Activated T-cell treated with anti-CD3 and anti-CD28 coated beads, Interleukin-2, amount 50 U/mL, for 72 hours (primary cell): ENCODE measurements around the gene RPL37. TPM values are rescaled to one million over a fixed set of nuclear protein-coding genes. Genes with fewer than 3 reads are reported as not detected.
"Not testable (repeated sequence)": the region's sequence is repeated elsewhere in the genome, so short reads cannot be mapped to it uniquely, and the experiment has no call there.

Experiments used
- ATAC-seq, 2 donors: fragments of 150-1000 bp; cut with Tn5 transposase; replicated peaks in 1 of 2; 2 replicates each; pipeline ENCODE4 v1.10.0; 2021; ENCODE audit warnings: moderate library complexity in 2 of 2, mild to moderate bottlenecking in 1 of 2
- DNase-seq, 2 donors: peaks; one replicate each; pipeline ENCODE4 v3.0.0; 2021 to 2022; ENCODE audit warnings: mixed read lengths in 1 of 2
- H3K27ac Mint-ChIP-seq: one replicate; pipeline ENCODE4 v1.8.0; 2022; ENCODE audit warnings: mild to moderate bottlenecking, moderate library complexity, mixed read lengths
- H3K27me3 Mint-ChIP-seq: one replicate; pipeline ENCODE4 v1.8.0; 2022; ENCODE audit warnings: low read depth, mixed read lengths
- H3K36me3 Mint-ChIP-seq, 2 donors: one replicate each; pipeline ENCODE4 v1.8.0; 2022; ENCODE audit warnings: mixed read lengths in 2 of 2, mild to moderate bottlenecking in 1 of 2; ENCODE audit not compliant: insufficient read depth in 2 of 2
- H3K4me1 Mint-ChIP-seq: one replicate; pipeline ENCODE4 v1.8.0; 2022; ENCODE audit warnings: low read depth, mixed read lengths
- H3K4me3 Mint-ChIP-seq, 2 donors: one replicate each; pipeline ENCODE4 v1.8.0; 2022; ENCODE audit warnings: mild to moderate bottlenecking in 2 of 2, mixed read lengths in 2 of 2, moderate library complexity in 2 of 2
- H3K9me3 Mint-ChIP-seq, 2 donors: one replicate each; pipeline ENCODE4 v1.8.0; 2022; ENCODE audit warnings: mixed read lengths in 2 of 2
- total RNA-seq, 2 donors: library from RNA; stranded (reverse); gene quantifications; one replicate each; pipeline ENCODE4 v1.2.3, GENCODE V29; 2022

The RPL37 gene
- total RNA-seq, 2 donors from 2014 or later, result 2,016 to 2,043 TPM

- H3K4me3 Mint-ChIP-seq, result peak overlapping the region; percentile 87 to 91
- no peaks in the 10 kb centered on the region for H3K9me3 Mint-ChIP-seq
- peak overlapping the region; percentile 79 for H3K27ac Mint-ChIP-seq
- H3K36me3 Mint-ChIP-seq, result peaks cover 3 to 13% of the 10 kb centered on the region in 2 donors
- ATAC-seq (no peak), DNase-seq (no peak)
- peaks cover 11% of the 10 kb centered on the region for H3K27me3 Mint-ChIP-seq
- peaks cover 43% of the 10 kb centered on the region for H3K4me1 Mint-ChIP-seq
These were observed 36.2 kb downstream of the RPL37 start for GRCh38 chr5:40798801-40799210.

- DNase-seq (peak; percentile 91 to 94), ATAC-seq (peak; percentile 94 to 95)
- Mint-ChIP-seq H3K9me3 (no peaks in the 10 kb centered on the region), H3K36me3 (peaks cover 3 to 13% of the 10 kb centered on the region in 2 donors), H3K27me3 (peaks cover 11% of the 10 kb centered on the region), H3K4me3 (peak within 1 kb of the TSS; percentile 87 to 91), H3K4me1 (peaks cover 49% of the 10 kb centered on the region), H3K27ac (peak within 1 kb of the TSS; percentile 92)
These were observed 36.8 kb downstream of the RPL37 start, which contains the start of gene PRKAA1 for GRCh38 chr5:40798012-40798800. Gene PRKAA1, minus strand, starts transcription at chr5:40798374. Its CDS starts 185 bp downstream, at chr5:40798189.

DNA sequence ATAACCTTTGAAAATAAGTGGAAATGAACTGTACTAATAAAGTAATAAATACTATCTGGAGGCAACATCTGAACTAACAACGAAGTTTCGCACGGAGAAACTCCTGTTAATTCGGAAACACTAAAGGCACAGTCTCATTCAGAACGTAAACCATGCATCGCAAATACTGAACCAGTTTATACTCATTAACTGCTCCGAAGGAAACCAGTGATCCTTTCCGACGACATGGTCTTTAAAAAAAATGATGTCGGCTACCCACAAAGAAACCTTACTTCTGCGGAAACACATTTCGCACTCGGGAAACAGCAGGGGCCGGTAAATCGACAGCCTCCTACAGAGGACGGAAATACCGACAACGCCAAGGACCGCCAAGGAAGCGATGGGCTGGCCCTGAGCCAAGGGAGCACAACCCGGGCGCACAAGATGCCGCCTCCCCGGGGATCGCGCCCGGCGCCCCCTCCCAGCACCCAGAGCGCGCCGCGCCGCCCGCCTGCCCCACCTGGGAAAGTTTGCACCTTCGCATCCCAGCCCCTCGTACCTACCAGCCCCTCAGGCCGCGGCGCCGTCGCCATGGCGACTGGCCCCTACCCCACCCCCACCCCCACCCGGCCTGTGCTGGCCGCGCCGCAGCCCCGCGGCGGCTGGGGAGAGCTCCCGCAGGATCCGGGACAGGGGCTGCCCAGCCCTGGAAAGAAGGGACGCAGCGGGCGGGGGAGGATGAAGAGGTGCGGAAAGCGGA, 37.6 kb downstream of the RPL37 start:
- H3K36me3 Mint-ChIP-seq, result peaks cover 3 to 13% of the 10 kb centered on the region in 2 donors
- peaks cover 11% of the 10 kb centered on the region for H3K27me3 Mint-ChIP-seq
- H3K4me3 Mint-ChIP-seq, result peak overlapping the region; percentile 85 to 91

DNA sequence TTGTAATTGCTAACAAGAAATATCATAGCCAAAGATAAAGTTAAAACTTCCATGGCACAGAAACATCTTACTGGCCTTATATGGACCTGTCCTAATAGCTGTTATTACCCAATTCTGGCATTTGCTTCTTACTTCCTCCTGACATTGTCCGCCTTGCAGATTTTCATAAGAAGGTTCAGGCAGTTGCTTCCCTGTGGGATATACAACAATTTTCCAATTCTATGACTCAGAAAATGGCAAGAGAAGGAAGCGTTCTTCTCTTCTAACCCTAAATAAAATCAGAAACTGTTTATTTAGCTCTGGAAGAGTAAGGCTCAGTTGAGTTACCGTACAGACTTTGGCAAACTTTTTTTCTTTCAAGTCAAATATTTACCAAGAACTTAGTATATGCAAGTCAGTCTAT, 38.5 kb downstream of the RPL37 start:
- no peaks in the 10 kb centered on the region for H3K9me3 Mint-ChIP-seq
- DNase-seq (no peak), ATAC-seq (no peak)
- H3K27me3 Mint-ChIP-seq, result peaks cover 11% of the 10 kb centered on the region
- H3K4me1 Mint-ChIP-seq, result peaks cover 58% of the 10 kb centered on the region
- peak overlapping the region; percentile 85 to 91 for H3K4me3 Mint-ChIP-seq
- H3K36me3 Mint-ChIP-seq, result peaks cover 3 to 13% of the 10 kb centered on the region in 2 donors
- H3K27ac Mint-ChIP-seq, result peak overlapping the region; percentile 87

More for the DNA sequence above, 37.6 kb downstream of the RPL37 start:
- peaks cover 54% of the 10 kb centered on the region for H3K4me1 Mint-ChIP-seq
- peak; percentile 51 to 62 for ATAC-seq
- peak; percentile 78 to 81 for DNase-seq
- H3K27ac Mint-ChIP-seq, result peak overlapping the region; percentile 87
- H3K9me3 Mint-ChIP-seq, result no peaks in the 10 kb centered on the region

DNA sequence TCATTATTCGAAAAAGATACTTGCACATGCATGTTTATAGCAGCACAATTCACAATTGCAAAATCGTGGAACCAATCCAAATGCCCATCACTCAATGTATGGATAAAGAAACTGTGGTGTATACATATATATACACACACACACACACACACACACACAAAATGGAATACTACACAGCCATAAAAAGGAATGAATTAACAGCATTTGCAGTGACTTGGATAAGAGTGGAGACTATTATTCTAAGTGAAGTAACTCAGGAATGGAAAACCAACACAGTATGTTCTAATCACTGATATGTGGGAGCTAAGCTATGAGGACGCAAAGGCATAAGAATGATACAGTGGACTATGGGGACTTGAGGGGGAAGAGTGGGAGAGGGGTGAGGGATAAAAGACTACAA, 40.1 kb downstream of the RPL37 start:
- Mint-ChIP-seq H3K36me3 (peaks cover 3 to 13% of the 10 kb centered on the region in 2 donors), H3K4me3 (peak overlapping the region in 1 of 2 donors; percentile 7), H3K4me1 (peaks cover 74% of the 10 kb centered on the region), H3K27me3 (peaks cover 11% of the 10 kb centered on the region)
- not testable (repeated sequence) for H3K27ac Mint-ChIP-seq, H3K9me3 Mint-ChIP-seq, ATAC-seq, DNase-seq

DNA sequence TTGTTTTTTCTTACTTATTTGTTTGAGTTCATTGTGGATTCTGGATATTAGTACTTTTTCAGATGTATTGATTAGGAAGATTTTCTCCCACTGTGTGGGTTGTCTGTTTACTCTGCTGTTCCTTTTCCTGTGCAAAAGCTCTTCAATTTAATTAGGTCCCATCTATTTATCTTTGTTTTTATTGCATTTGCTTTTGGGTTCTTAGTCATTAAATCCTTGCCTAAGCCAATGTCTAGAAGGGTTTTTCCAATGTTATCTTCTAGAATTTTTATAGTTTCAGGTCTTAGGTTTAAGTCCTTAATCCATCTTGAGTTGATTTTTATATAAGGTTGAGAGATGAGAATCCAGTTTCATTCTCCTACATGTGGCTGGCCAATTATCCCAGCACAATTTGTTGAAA, 40.7 kb downstream of the RPL37 start:
- ATAC-seq, DNase-seq, H3K27ac Mint-ChIP-seq, H3K9me3 Mint-ChIP-seq: not testable (repeated sequence)
- Mint-ChIP-seq H3K4me3 (peak overlapping the region in 1 of 2 donors; percentile 7), H3K27me3 (peaks cover 10% of the 10 kb centered on the region), H3K36me3 (peaks cover 3 to 13% of the 10 kb centered on the region in 2 donors), H3K4me1 (peaks cover 78% of the 10 kb centered on the region)

- not testable (repeated sequence) for H3K27me3 Mint-ChIP-seq, H3K4me3 Mint-ChIP-seq, H3K9me3 Mint-ChIP-seq, DNase-seq, H3K27ac Mint-ChIP-seq, ATAC-seq
- Mint-ChIP-seq H3K4me1 (peaks cover 73% of the 10 kb centered on the region), H3K36me3 (peaks cover 6 to 22% of the 10 kb centered on the region in 2 donors)
These were observed 42.3 kb downstream of the RPL37 start for GRCh38 chr5:40792691-40793090.

DNA sequence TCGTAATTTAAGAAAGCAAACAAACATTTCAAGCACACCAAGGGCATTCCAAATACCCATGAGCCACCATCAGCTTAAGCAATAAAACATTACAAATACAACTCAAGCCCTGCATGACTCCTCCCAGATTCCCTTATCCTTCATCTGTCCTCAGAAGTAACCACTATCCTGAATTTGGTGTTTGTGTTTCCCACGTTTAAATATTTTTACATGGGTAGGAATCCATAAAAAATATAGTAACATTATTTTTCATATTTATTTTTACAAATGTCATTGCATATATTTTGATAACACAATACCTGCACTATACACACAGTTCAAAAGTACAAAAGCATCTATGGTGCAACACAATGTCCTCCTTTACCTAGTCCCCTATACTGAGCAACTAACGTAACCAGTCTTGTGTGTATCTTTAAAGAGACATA, 43.3 kb downstream of the RPL37 start:
- Mint-ChIP-seq H3K36me3 (peaks cover 9 to 25% of the 10 kb centered on the region in 2 donors), H3K4me3 (no peak overlapping the region), H3K27ac (no peak overlapping the region), H3K9me3 (peaks cover 2 to 3% of the 10 kb centered on the region in 2 donors), H3K4me1 (peaks cover 68% of the 10 kb centered on the region), H3K27me3 (no peaks in the 10 kb centered on the region)
- DNase-seq, result no peak
- no peak for ATAC-seq

DNA sequence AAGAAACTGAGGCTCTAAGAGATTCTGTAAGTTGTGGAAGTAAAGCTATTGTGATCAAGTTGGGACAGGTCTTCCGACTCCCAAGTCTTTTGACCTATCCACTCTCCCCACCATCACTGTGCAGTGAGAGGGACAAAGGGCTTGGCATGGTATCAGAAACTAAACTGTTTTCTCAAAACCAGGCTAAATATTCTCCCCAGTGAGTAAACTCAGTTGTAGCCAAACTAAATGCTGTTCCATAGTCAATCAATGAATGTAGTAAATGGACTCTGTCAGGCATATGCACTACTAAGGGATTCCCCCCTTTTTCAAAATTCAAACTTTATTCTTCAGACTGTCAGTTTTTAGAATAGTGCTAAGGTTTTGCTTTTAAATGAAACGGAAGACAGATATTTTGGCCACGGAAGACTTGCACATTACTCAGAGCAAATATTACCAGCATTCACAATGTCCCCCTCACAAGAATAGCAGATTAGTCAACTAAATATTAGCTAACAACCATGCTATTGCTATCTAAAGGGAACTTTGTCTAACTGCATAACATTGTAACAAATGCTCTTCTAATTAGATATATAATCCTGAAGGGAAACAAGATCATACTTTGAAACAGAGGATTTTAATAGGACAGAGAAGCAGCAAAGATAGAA, 44.0 kb downstream of the RPL37 start:
- Mint-ChIP-seq H3K36me3 (peaks cover 13 to 26% of the 10 kb centered on the region in 2 donors), H3K4me1 (peaks cover 67% of the 10 kb centered on the region)
- DNase-seq, result no peak

GRCh38 chr5:40788941-40789340, 46.1 kb downstream of the RPL37 start:
- not testable (repeated sequence) for H3K9me3 Mint-ChIP-seq, H3K27me3 Mint-ChIP-seq, H3K27ac Mint-ChIP-seq, DNase-seq, ATAC-seq, H3K4me3 Mint-ChIP-seq
- Mint-ChIP-seq H3K36me3 (peaks cover 15 to 19% of the 10 kb centered on the region in 2 donors), H3K4me1 (peaks cover 54% of the 10 kb centered on the region)

More for the DNA sequence above, 44.0 kb downstream of the RPL37 start:
- no peak for ATAC-seq
- Mint-ChIP-seq H3K27me3 (no peaks in the 10 kb centered on the region), H3K9me3 (peaks cover 2 to 3% of the 10 kb centered on the region in 2 donors), H3K4me3 (peak overlapping the region in 1 of 2 donors; percentile 31), H3K27ac (peak overlapping the region; percentile 85)

- Mint-ChIP-seq H3K4me1 (peaks cover 45% of the 10 kb centered on the region), H3K27me3 (no peaks in the 10 kb centered on the region), H3K36me3 (peaks cover 15 to 19% of the 10 kb centered on the region in 2 donors), H3K4me3 (no peak overlapping the region), H3K27ac (peak overlapping the region; percentile 75), H3K9me3 (peaks cover 2 to 3% of the 10 kb centered on the region in 2 donors)
- DNase-seq (no peak), ATAC-seq (no peak)
These were observed 47.0 kb downstream of the RPL37 start for GRCh38 chr5:40787986-40788385.

DNA sequence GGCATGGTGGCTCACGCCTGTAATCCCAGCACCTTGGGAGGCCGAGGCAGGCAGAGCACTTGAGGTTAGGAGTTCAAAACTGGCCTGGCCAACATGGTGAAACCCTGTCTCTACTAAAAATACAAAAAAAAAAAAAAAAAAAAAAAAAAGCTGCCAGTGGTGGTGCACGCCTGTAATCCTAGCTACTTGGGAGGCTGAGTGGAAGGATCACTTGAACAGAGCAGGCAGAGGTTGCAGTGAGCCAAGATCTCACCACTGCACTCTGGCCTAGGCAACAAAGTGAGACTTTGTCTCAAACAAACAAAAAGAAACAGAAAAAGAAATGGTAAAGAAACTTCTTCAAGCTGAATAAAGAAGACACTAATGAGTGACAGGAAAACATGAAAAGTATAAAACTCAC, 48.4 kb downstream of the RPL37 start:
- DNase-seq, ATAC-seq, H3K9me3 Mint-ChIP-seq, H3K27ac Mint-ChIP-seq, H3K27me3 Mint-ChIP-seq, H3K4me3 Mint-ChIP-seq: not testable (repeated sequence)
- peaks cover 38% of the 10 kb centered on the region for H3K4me1 Mint-ChIP-seq
- H3K36me3 Mint-ChIP-seq, result peaks cover 15 to 19% of the 10 kb centered on the region in 2 donors
